MCF 10A (cell line): ENCODE results near the gene PDIK1L. TPM values are rescaled to one million over a fixed set of nuclear protein-coding genes. Genes with fewer than 3 reads are reported as not detected.

ENCODE experiments used
- BruUV-seq: library from RNA; stranded (reverse); fragments of 400-500 nt; replicated peaks from 2 replicates; lab custom pipeline; 2021; lab: Mats Ljungman, UMichigan
- CTCF ChIA-PET: fragments of 300-600 bp; sonication (Branson Sonifier 250); formaldehyde crosslinking; extraction: SDS; loops from one replicate; lab custom pipeline; 2021; ENCODE audit warnings: antibody characterized with exemption, inconsistent platforms; lab: Yijun Ruan, JAX
- POLR2A ChIA-PET: fragments of 300-600, 350-650 bp; sonication (Branson Sonifier 250); formaldehyde crosslinking; extraction: SDS; loops from one replicate; lab custom pipeline; 2020; ENCODE audit warnings: antibody characterized with exemption, inconsistent platforms; lab: Yijun Ruan, JAX
- DNase-seq: peaks from one replicate; pipeline ENCODE4 v3.0.0-alpha.2; 2018; ENCODE audit not compliant: unreplicated experiment
- H3K27ac Mint-ChIP-seq: one replicate; pipeline ENCODE4 v1.8.0; 2022; ENCODE audit warnings: mild to moderate bottlenecking, low read depth, mixed read lengths; ENCODE audit not compliant: unreplicated experiment
- H3K27me3 Mint-ChIP-seq: one replicate; pipeline ENCODE4 v1.8.0; 2022; ENCODE audit warnings: mixed read lengths; ENCODE audit not compliant: insufficient read depth, unreplicated experiment
- H3K36me3 Mint-ChIP-seq: one replicate; pipeline ENCODE4 v1.8.0; 2022; ENCODE audit warnings: mild to moderate bottlenecking, moderate library complexity, mixed read lengths; ENCODE audit not compliant: insufficient read depth, unreplicated experiment
- H3K4me1 Mint-ChIP-seq: one replicate; pipeline ENCODE4 v1.8.0; 2022; ENCODE audit warnings: mixed read lengths; ENCODE audit not compliant: insufficient read depth, unreplicated experiment
- H3K4me3 Mint-ChIP-seq: one replicate; pipeline ENCODE4 v1.8.0; 2022; ENCODE audit warnings: mild to moderate bottlenecking, moderate library complexity, mixed read lengths; ENCODE audit not compliant: unreplicated experiment
- H3K9me3 Mint-ChIP-seq: one replicate; pipeline ENCODE4 v1.8.0; 2022; ENCODE audit warnings: mixed read lengths; ENCODE audit not compliant: unreplicated experiment
- CTCF ChIP-seq: fragments of 200-600 bp; IDR thresholded peaks from one replicate; pipeline ENCODE4 v1.8.0; 2022; ENCODE audit warnings: antibody characterized with exemption, mild to moderate bottlenecking; ENCODE audit not compliant: unreplicated experiment
- intact Hi-C: fragments of 100-400 bp; cut with micrococcal nuclease; formaldehyde crosslinking; loops from 2 replicates; pipeline ENCODE4 v1.14.1; 2022
- total RNA-seq: library from RNA; stranded (reverse); gene quantifications from 2 replicates; pipeline ENCODE4 v1.2.3, GENCODE V29; 2022

The PDIK1L gene
- total RNA-seq, 1 experiment from 2014 or later = 10.9 TPM

GRCh38 chr1:26066857-26067256 is 44.8 kb upstream of the PDIK1L start:
- Mint-ChIP-seq H3K4me1 (no peaks in the 10 kb centered on the region), H3K27ac (no peak overlapping the region), H3K27me3 (peaks cover 17% of the 10 kb centered on the region), H3K9me3 (no peaks in the 10 kb centered on the region), H3K4me3 (no peak overlapping the region), H3K36me3 (no peaks in the 10 kb centered on the region)
- TF ChIP-seq CTCF = no peak
- DNase-seq = no peak
- intact Hi-C loops = no loop called here
- POLR2A ChIA-PET = no interaction called here
- no TSS peak for BruUV-seq
- CTCF ChIA-PET = interaction anchor here (0.6 kb wide), 1 partner anchor 18 kb away, joined by 3 read pairs; no protein-coding TSS in a partner anchor

- POLR2A ChIA-PET = interaction anchor here (0.8 kb wide), 1 partner anchor 180 kb away, joined by 3 read pairs; no protein-coding TSS in a partner anchor
- no peaks in the 10 kb centered on the region for H3K36me3 Mint-ChIP-seq
- CTCF ChIA-PET = no interaction called here
- no peak within 1 kb of the TSS for H3K27ac Mint-ChIP-seq
- BruUV-seq = no TSS peak
- no peaks in the 10 kb centered on the region for H3K4me1 Mint-ChIP-seq
- TF ChIP-seq CTCF = no peak
- no peak for DNase-seq
- intact Hi-C loops = no loop called here
- no peak within 1 kb of the TSS for H3K4me3 Mint-ChIP-seq
- H3K9me3 Mint-ChIP-seq = no peaks in the 10 kb centered on the region
- H3K27me3 Mint-ChIP-seq = peaks cover 23% of the 10 kb centered on the region
These were observed 44.2 kb upstream of the PDIK1L start, which contains the start of gene TRIM63 for GRCh38 chr1:26067432-26067911. Gene TRIM63, minus strand, starts transcription at chr1:26067630. Its CDS starts 136 bp downstream, at chr1:26067494.

GRCh38 chr1:26069941-26070295 is 41.7 kb upstream of the PDIK1L start:
- no peak for TF ChIP-seq CTCF
- ChIA-PET CTCF (interaction anchor here (1.0 to 1.5 kb wide), 3 partner anchors 34 to 59 kb away, joined by 3 read pairs; no protein-coding TSS in a partner anchor), POLR2A (no interaction called here)
- Mint-ChIP-seq H3K27ac (no peak overlapping the region), H3K4me3 (no peak overlapping the region), H3K36me3 (no peaks in the 10 kb centered on the region), H3K9me3 (no peaks in the 10 kb centered on the region), H3K27me3 (peaks cover 42% of the 10 kb centered on the region), H3K4me1 (no peaks in the 10 kb centered on the region)
- no TSS peak for BruUV-seq
- DNase-seq = no peak
- intact Hi-C loops = no loop called here

- no TSS peak for BruUV-seq
- no peak for TF ChIP-seq CTCF
- H3K4me1 Mint-ChIP-seq = no peaks in the 10 kb centered on the region
- no peak overlapping the region for H3K4me3 Mint-ChIP-seq
- H3K27ac Mint-ChIP-seq = no peak overlapping the region
- DNase-seq = no peak
- no peaks in the 10 kb centered on the region for H3K36me3 Mint-ChIP-seq
- ChIA-PET CTCF (interaction anchor here (1.0 to 1.5 kb wide), 3 partner anchors 34 to 58 kb away, joined by 3 read pairs; no protein-coding TSS in a partner anchor), POLR2A (no interaction called here)
- intact Hi-C loops = no loop called here
- H3K9me3 Mint-ChIP-seq = no peaks in the 10 kb centered on the region
- H3K27me3 Mint-ChIP-seq = peaks cover 42% of the 10 kb centered on the region
These were observed 41.2 kb upstream of the PDIK1L start for GRCh38 chr1:26070296-26070962.
